GM23338 (cell line): Measurements from ENCODE around the gene SHOX. TPM values are rescaled to one million over a fixed set of nuclear protein-coding genes. Genes with fewer than 3 reads are reported as not detected.

Experiments
- ATAC-seq: fragments of 200-7000 bp; cut with Tn5 transposase; 3 replicates; pipeline ENCODE4 v1.9.1; 2020
- DNase-seq: peaks from one replicate; pipeline ENCODE4 v3.0.0-alpha.2; 2015; ENCODE audit warnings: low spot score
- H2AFZ ChIP-seq: fragments of 200-600 bp; sonication (generic); 2 replicates; pipeline ENCODE4 v1.8.0; 2016; ENCODE audit warnings: antibody characterized with exemption, mild to moderate bottlenecking, moderate library complexity
- H3F3A ChIP-seq: fragments of 200-600 bp; sonication (generic); replicated peaks from 2 replicates; pipeline ENCODE4 v1.8.0; 2017; ENCODE audit warnings: antibody characterized with exemption, mixed run types, low read depth
- H3K27ac ChIP-seq: fragments of 200-600 bp; sonication (generic); 2 replicates; pipeline ENCODE4 v1.6.1; 2016; ENCODE audit warnings: low read depth
- H3K27me3 ChIP-seq: fragments of 200-600 bp; sonication (generic); 2 replicates; pipeline ENCODE4 v1.8.0; 2016; ENCODE audit warnings: mild to moderate bottlenecking, mixed run types, moderate library complexity; ENCODE audit not compliant: insufficient read depth
- H3K36me3 ChIP-seq: fragments of 200-600 bp; sonication (generic); 2 replicates; pipeline ENCODE4 v1.8.0; 2016; ENCODE audit warnings: mild to moderate bottlenecking; ENCODE audit not compliant: insufficient read depth
- H3K4me1 ChIP-seq: fragments of 200-600 bp; sonication (generic); 2 replicates; pipeline ENCODE4 v1.8.0; 2016; ENCODE audit warnings: mild to moderate bottlenecking, moderate library complexity; ENCODE audit not compliant: insufficient read depth
- H3K4me2 ChIP-seq: fragments of 200-600 bp; sonication (generic); 2 replicates; pipeline ENCODE4 v1.7.1; 2017; ENCODE audit warnings: mixed run types
- H3K4me3 ChIP-seq: fragments of 200-600 bp; sonication (generic); 2 replicates; pipeline ENCODE4 v1.6.1; 2016; ENCODE audit warnings: mixed run types
- H3K79me2 ChIP-seq: fragments of 200-600 bp; sonication (generic); replicated peaks from 2 replicates; pipeline ENCODE4 v1.8.0; 2017; ENCODE audit warnings: mild to moderate bottlenecking; ENCODE audit not compliant: insufficient read depth
- H3K9me2 ChIP-seq: fragments of 200-600 bp; sonication (generic); 2 replicates; pipeline ENCODE4 v1.8.0; 2017; ENCODE audit not compliant: insufficient read depth
- H4K20me1 ChIP-seq: fragments of 200-600 bp; sonication (generic); replicated peaks from 2 replicates; pipeline ENCODE4 v1.8.0; 2017; ENCODE audit warnings: mild to moderate bottlenecking; ENCODE audit not compliant: insufficient read depth
- H3K27ac Mint-ChIP-seq: 2 replicates; pipeline ENCODE4 v1.8.0; 2020; ENCODE audit warnings: inconsistent platforms, mild to moderate bottlenecking, moderate library complexity, mixed read lengths
- H3K27me3 Mint-ChIP-seq: 3 replicates; pipeline ENCODE4 v1.8.0; 2022; ENCODE audit warnings: low read depth, mild to moderate bottlenecking, moderate library complexity, mixed read lengths, inconsistent platforms; ENCODE audit not compliant: insufficient read depth, poor library complexity
- H3K36me3 Mint-ChIP-seq: 3 replicates; pipeline ENCODE4 v1.8.0; 2021; ENCODE audit warnings: low read depth, mild to moderate bottlenecking, inconsistent platforms, moderate library complexity, mixed read lengths
- H3K4me1 Mint-ChIP-seq: 3 replicates; pipeline ENCODE4 v1.8.0; 2020; ENCODE audit warnings: mild to moderate bottlenecking, inconsistent platforms, mixed read lengths
- H3K4me3 Mint-ChIP-seq: 3 replicates; pipeline ENCODE4 v1.8.0; 2021; ENCODE audit warnings: moderate library complexity, mild to moderate bottlenecking, inconsistent platforms, mixed read lengths
- H3K9me3 Mint-ChIP-seq: 3 replicates; pipeline ENCODE4 v1.8.0; 2020; ENCODE audit warnings: moderate library complexity, mild to moderate bottlenecking, inconsistent platforms, mixed read lengths
- CREB1 ChIP-seq: fragments of 250-450 bp; sonication (Bioruptor Pico); IDR thresholded peaks from 2 replicates; pipeline ENCODE4 v1.5.0; 2020; ENCODE audit warnings: low read depth, mild to moderate bottlenecking, moderate library complexity
- EZH2 ChIP-seq: fragments of 200-600 bp; sonication (generic); IDR thresholded peaks from one replicate; pipeline ENCODE4 v1.8.0; 2017; ENCODE audit warnings: antibody characterized with exemption, mild to moderate bottlenecking, low read depth; ENCODE audit not compliant: unreplicated experiment
- EZH2phosphoT487 ChIP-seq: fragments of 200-600 bp; sonication (generic); IDR thresholded peaks from one replicate; pipeline ENCODE4 v1.8.1; 2018; ENCODE audit warnings: antibody characterized with exemption; ENCODE audit not compliant: unreplicated experiment
- JUNB ChIP-seq: IDR thresholded peaks from one replicate; pipeline ENCODE4 v1.6.1; 2016; ENCODE audit warnings: antibody characterized with exemption; ENCODE audit not compliant: unreplicated experiment
- NANOG ChIP-seq: IDR thresholded peaks from 2 replicates; pipeline ENCODE4 v1.6.1; 2016; ENCODE audit warnings: antibody characterized with exemption, borderline replicate concordance
- POLR2AphosphoS5 ChIP-seq: IDR thresholded peaks from 2 replicates; pipeline ENCODE4 v1.6.1; 2016; ENCODE audit warnings: antibody characterized with exemption, low read depth
- STAT1 ChIP-seq: IDR thresholded peaks from one replicate; pipeline ENCODE4 v1.6.1; 2016; ENCODE audit warnings: antibody characterized with exemption; ENCODE audit not compliant: unreplicated experiment
- ZNF114 ChIP-seq: fragments of 250-450 bp; sonication (Bioruptor Pico); IDR thresholded peaks from 2 replicates; pipeline ENCODE4 v1.5.0; 2020; ENCODE audit warnings: mild to moderate bottlenecking, moderate library complexity
- ZNF331 ChIP-seq: fragments of 250-450 bp; sonication (Bioruptor Pico); IDR thresholded peaks from 2 replicates; pipeline ENCODE4 v1.5.0; 2020; ENCODE audit warnings: low read depth, mild to moderate bottlenecking, moderate library complexity
- polyA plus RNA-seq: library from polyadenylated mRNA; unstranded; fragments of >200 nt; fragmentation: Nextera tagmentation; extraction: Ambion mirVana; gene quantifications from 2 replicates; pipeline ENCODE4 v1.2.1, GENCODE V29; 2016
- total RNA-seq: library from RNA; depleted of rRNA; stranded (reverse); fragments of >200 nt; shearing (Covaris generic); gene quantifications from 2 replicates; pipeline ENCODE4 v1.2.3, GENCODE V29; 2014
- TF ChIP-seq, protein P1 (sequence below): IDR thresholded peaks from 2 replicates; pipeline ENCODE4 v1.6.1; 2016; ENCODE audit warnings: antibody characterized with exemption
- TF ChIP-seq, protein P2 (sequence below): fragments of 250-450 bp; sonication (Bioruptor Pico); IDR thresholded peaks from 2 replicates; pipeline ENCODE4 v1.5.0; 2020; ENCODE audit warnings: mild to moderate bottlenecking, moderate library complexity
- TF ChIP-seq, protein P3 (sequence below): IDR thresholded peaks from one replicate; pipeline ENCODE4 v1.6.1; 2018; ENCODE audit warnings: antibody characterized with exemption; ENCODE audit not compliant: unreplicated experiment
- TF ChIP-seq, protein P4 (sequence below), 2 experiments: fragments of 200-600 bp in 1 of 2; sonication (generic) in 1 of 2; conservative IDR thresholded peaks; 2 replicates each; pipeline versions ENCODE4 v1.5.1 to v1.6.1; 2016 to 2017; ENCODE audit warnings: antibody characterized with exemption in 2 of 2, low read depth in 2 of 2, mild to moderate bottlenecking in 2 of 2, moderate library complexity in 1 of 2

Gene SHOX
- total and polyA plus RNA-seq, 2 experiments from 2014 or later: not detected

GRCh38 chrX:679291-679979 lies 48.8 kb downstream of the SHOX start:
- H3K4me3 Mint-ChIP-seq: no peak overlapping the region
- H3K79me2 ChIP-seq: no peaks in the 10 kb centered on the region

More at GRCh38 chrX:679291-679979, 48.8 kb downstream of the SHOX start:
- Mint-ChIP-seq H3K27me3 (peaks cover 16% of the 10 kb centered on the region), H3K4me1 (peaks cover 4% of the 10 kb centered on the region; the same call in 1 of the 3 replicates), H3K27ac (no peak overlapping the region), H3K9me3 (peaks cover 96% of the 10 kb centered on the region), H3K36me3 (peaks cover 61% of the 10 kb centered on the region)
- DNase-seq (no peak), ATAC-seq (no peak)
- H3K9me2 ChIP-seq: 0 out of 2 replicates have a peak, but pooled peaks cover 3% of the 10 kb centered on the region
- H2AFZ ChIP-seq: no peak overlapping the region
- H3K27ac ChIP-seq: no peak overlapping the region
- H3F3A ChIP-seq: peaks cover 16% of the 10 kb centered on the region; the same call in 1 of the 2 replicates
- peaks cover 19% of the 10 kb centered on the region for H3K4me1 ChIP-seq
- no peaks in the 10 kb centered on the region for H4K20me1 ChIP-seq
- no peaks in the 10 kb centered on the region for H3K27me3 ChIP-seq
- TF ChIP-seq JUNB (no peak), POLR2AphosphoS5 (no peak), EZH2phosphoT487 (no peak), NANOG (no peak), EZH2 (no peak), CREB1 (no peak), ZNF331 (no peak), ZNF114 (CRISPR knock-in tag) (no peak), STAT1 (no peak)
- TF ChIP-seq, protein P1, sequence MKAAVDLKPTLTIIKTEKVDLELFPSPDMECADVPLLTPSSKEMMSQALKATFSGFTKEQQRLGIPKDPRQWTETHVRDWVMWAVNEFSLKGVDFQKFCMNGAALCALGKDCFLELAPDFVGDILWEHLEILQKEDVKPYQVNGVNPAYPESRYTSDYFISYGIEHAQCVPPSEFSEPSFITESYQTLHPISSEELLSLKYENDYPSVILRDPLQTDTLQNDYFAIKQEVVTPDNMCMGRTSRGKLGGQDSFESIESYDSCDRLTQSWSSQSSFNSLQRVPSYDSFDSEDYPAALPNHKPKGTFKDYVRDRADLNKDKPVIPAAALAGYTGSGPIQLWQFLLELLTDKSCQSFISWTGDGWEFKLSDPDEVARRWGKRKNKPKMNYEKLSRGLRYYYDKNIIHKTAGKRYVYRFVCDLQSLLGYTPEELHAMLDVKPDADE: no peak
- TF ChIP-seq, protein P2, sequence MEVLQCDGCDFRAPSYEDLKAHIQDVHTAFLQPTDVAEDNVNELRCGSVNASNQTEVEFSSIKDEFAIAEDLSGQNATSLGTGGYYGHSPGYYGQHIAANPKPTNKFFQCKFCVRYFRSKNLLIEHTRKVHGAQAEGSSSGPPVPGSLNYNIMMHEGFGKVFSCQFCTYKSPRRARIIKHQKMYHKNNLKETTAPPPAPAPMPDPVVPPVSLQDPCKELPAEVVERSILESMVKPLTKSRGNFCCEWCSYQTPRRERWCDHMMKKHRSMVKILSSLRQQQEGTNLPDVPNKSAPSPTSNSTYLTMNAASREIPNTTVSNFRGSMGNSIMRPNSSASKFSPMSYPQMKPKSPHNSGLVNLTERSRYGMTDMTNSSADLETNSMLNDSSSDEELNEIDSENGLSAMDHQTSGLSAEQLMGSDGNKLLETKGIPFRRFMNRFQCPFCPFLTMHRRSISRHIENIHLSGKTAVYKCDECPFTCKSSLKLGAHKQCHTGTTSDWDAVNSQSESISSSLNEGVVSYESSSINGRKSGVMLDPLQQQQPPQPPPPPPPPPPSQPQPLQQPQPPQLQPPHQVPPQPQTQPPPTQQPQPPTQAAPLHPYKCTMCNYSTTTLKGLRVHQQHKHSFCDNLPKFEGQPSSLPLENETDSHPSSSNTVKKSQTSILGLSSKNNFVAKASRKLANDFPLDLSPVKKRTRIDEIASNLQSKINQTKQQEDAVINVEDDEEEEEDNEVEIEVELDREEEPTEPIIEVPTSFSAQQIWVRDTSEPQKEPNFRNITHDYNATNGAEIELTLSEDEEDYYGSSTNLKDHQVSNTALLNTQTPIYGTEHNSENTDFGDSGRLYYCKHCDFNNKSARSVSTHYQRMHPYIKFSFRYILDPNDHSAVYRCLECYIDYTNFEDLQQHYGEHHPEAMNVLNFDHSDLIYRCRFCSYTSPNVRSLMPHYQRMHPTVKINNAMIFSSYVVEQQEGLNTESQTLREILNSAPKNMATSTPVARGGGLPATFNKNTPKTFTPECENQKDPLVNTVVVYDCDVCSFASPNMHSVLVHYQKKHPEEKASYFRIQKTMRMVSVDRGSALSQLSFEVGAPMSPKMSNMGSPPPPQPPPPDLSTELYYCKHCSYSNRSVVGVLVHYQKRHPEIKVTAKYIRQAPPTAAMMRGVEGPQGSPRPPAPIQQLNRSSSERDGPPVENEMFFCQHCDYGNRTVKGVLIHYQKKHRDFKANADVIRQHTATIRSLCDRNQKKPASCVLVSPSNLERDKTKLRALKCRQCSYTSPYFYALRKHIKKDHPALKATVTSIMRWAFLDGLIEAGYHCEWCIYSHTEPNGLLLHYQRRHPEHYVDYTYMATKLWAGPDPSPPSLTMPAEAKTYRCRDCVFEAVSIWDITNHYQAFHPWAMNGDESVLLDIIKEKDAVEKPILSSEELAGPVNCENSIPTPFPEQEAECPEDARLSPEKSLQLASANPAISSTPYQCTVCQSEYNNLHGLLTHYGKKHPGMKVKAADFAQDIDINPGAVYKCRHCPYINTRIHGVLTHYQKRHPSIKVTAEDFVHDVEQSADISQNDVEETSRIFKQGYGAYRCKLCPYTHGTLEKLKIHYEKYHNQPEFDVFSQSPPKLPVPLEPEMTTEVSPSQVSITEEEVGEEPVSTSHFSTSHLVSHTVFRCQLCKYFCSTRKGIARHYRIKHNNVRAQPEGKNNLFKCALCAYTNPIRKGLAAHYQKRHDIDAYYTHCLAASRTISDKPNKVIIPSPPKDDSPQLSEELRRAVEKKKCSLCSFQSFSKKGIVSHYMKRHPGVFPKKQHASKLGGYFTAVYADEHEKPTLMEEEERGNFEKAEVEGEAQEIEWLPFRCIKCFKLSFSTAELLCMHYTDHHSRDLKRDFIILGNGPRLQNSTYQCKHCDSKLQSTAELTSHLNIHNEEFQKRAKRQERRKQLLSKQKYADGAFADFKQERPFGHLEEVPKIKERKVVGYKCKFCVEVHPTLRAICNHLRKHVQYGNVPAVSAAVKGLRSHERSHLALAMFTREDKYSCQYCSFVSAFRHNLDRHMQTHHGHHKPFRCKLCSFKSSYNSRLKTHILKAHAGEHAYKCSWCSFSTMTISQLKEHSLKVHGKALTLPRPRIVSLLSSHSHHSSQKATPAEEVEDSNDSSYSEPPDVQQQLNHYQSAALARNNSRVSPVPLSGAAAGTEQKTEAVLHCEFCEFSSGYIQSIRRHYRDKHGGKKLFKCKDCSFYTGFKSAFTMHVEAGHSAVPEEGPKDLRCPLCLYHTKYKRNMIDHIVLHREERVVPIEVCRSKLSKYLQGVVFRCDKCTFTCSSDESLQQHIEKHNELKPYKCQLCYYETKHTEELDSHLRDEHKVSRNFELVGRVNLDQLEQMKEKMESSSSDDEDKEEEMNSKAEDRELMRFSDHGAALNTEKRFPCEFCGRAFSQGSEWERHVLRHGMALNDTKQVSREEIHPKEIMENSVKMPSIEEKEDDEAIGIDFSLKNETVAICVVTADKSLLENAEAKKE (CRISPR knock-in tag): no peak
- TF ChIP-seq, protein P3, sequence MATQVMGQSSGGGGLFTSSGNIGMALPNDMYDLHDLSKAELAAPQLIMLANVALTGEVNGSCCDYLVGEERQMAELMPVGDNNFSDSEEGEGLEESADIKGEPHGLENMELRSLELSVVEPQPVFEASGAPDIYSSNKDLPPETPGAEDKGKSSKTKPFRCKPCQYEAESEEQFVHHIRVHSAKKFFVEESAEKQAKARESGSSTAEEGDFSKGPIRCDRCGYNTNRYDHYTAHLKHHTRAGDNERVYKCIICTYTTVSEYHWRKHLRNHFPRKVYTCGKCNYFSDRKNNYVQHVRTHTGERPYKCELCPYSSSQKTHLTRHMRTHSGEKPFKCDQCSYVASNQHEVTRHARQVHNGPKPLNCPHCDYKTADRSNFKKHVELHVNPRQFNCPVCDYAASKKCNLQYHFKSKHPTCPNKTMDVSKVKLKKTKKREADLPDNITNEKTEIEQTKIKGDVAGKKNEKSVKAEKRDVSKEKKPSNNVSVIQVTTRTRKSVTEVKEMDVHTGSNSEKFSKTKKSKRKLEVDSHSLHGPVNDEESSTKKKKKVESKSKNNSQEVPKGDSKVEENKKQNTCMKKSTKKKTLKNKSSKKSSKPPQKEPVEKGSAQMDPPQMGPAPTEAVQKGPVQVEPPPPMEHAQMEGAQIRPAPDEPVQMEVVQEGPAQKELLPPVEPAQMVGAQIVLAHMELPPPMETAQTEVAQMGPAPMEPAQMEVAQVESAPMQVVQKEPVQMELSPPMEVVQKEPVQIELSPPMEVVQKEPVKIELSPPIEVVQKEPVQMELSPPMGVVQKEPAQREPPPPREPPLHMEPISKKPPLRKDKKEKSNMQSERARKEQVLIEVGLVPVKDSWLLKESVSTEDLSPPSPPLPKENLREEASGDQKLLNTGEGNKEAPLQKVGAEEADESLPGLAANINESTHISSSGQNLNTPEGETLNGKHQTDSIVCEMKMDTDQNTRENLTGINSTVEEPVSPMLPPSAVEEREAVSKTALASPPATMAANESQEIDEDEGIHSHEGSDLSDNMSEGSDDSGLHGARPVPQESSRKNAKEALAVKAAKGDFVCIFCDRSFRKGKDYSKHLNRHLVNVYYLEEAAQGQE: no peak
- TF ChIP-seq, protein P4, sequence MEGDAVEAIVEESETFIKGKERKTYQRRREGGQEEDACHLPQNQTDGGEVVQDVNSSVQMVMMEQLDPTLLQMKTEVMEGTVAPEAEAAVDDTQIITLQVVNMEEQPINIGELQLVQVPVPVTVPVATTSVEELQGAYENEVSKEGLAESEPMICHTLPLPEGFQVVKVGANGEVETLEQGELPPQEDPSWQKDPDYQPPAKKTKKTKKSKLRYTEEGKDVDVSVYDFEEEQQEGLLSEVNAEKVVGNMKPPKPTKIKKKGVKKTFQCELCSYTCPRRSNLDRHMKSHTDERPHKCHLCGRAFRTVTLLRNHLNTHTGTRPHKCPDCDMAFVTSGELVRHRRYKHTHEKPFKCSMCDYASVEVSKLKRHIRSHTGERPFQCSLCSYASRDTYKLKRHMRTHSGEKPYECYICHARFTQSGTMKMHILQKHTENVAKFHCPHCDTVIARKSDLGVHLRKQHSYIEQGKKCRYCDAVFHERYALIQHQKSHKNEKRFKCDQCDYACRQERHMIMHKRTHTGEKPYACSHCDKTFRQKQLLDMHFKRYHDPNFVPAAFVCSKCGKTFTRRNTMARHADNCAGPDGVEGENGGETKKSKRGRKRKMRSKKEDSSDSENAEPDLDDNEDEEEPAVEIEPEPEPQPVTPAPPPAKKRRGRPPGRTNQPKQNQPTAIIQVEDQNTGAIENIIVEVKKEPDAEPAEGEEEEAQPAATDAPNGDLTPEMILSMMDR (conservative IDR thresholded peaks at IDR 0.05; ENCODE audit: low read depth in 2 of 2): no peak
- H3K4me2 ChIP-seq: no peak overlapping the region
- no peaks in the 10 kb centered on the region for H3K36me3 ChIP-seq
- no peak overlapping the region for H3K4me3 ChIP-seq
